Astrocyte (in vitro differentiated cells and primary cell): ENCODE data around the gene DRGX. TPM values are rescaled to one million over a fixed set of nuclear protein-coding genes. Genes with fewer than 3 reads are reported as not detected.

ENCODE experiments used
- DNase-seq: peaks from one replicate; pipeline ENCODE4 v3.0.0-alpha.2; 2010; ENCODE audit warnings: low read depth
- FAIRE-seq: peaks from 2 replicates; lab custom pipeline; 2011; peaks lifted over from hg19 to GRCh38; lab: Jason Lieb, UNC
- H2AFZ ChIP-seq: 2 replicates; pipeline ENCODE4 v1.6.0; 2012; ENCODE audit warnings: low read depth, low read length, inconsistent platforms
- H3K27ac ChIP-seq: 2 replicates; pipeline ENCODE4 v1.5.1; 2011; ENCODE audit warnings: low read depth, low read length, inconsistent platforms
- H3K27me3 ChIP-seq: 2 replicates; pipeline ENCODE4 v1.6.0; 2011; ENCODE audit warnings: low read length, inconsistent platforms; ENCODE audit not compliant: insufficient read depth
- H3K36me3 ChIP-seq: 2 replicates; pipeline ENCODE4 v1.5.1; 2011; ENCODE audit warnings: low read length, inconsistent platforms; ENCODE audit not compliant: insufficient read depth
- H3K4me1 ChIP-seq: 2 replicates; pipeline ENCODE4 v1.5.1; 2011; ENCODE audit warnings: low read length, inconsistent platforms; ENCODE audit not compliant: insufficient read depth
- H3K4me2 ChIP-seq: 2 replicates; pipeline ENCODE4 v1.6.0; 2012; ENCODE audit warnings: low read length, inconsistent platforms
- H3K4me3 ChIP-seq: 2 replicates; pipeline ENCODE4 v1.5.1; 2011; ENCODE audit warnings: low read depth, mild to moderate bottlenecking, low read length, inconsistent platforms; ENCODE audit not compliant: insufficient read depth
- H3K79me2 ChIP-seq: 2 replicates; pipeline ENCODE4 v1.6.0; 2012; ENCODE audit warnings: mild to moderate bottlenecking, low read length, inconsistent platforms; ENCODE audit not compliant: insufficient read depth
- H3K9ac ChIP-seq: 2 replicates; pipeline ENCODE4 v1.6.0; 2012; ENCODE audit warnings: mild to moderate bottlenecking, low read length, inconsistent platforms
- H3K9me3 ChIP-seq: 2 replicates; pipeline ENCODE4 v1.5.1; 2012; ENCODE audit warnings: low read depth, mild to moderate bottlenecking, low read length, inconsistent platforms; ENCODE audit not compliant: insufficient read depth
- H4K20me1 ChIP-seq: 2 replicates; pipeline ENCODE4 v1.6.0; 2012; ENCODE audit warnings: low read length, inconsistent platforms; ENCODE audit not compliant: insufficient read depth
- H3K27ac Mint-ChIP-seq: one replicate; pipeline ENCODE4 v1.8.0; 2021; ENCODE audit warnings: mild to moderate bottlenecking, mixed read lengths; ENCODE audit not compliant: unreplicated experiment
- H3K27me3 Mint-ChIP-seq: one replicate; pipeline ENCODE4 v1.8.0; 2021; ENCODE audit warnings: low read depth, mixed read lengths; ENCODE audit not compliant: unreplicated experiment
- H3K36me3 Mint-ChIP-seq: one replicate; pipeline ENCODE4 v1.8.0; 2021; ENCODE audit warnings: low read depth, mixed read lengths; ENCODE audit not compliant: unreplicated experiment
- H3K4me1 Mint-ChIP-seq: one replicate; pipeline ENCODE4 v1.8.0; 2021; ENCODE audit warnings: low read depth, mixed read lengths; ENCODE audit not compliant: unreplicated experiment
- H3K4me3 Mint-ChIP-seq: one replicate; pipeline ENCODE4 v1.8.0; 2021; ENCODE audit warnings: mild to moderate bottlenecking, moderate library complexity, mixed read lengths; ENCODE audit not compliant: unreplicated experiment
- H3K9me3 Mint-ChIP-seq: one replicate; pipeline ENCODE4 v1.8.0; 2021; ENCODE audit warnings: mild to moderate bottlenecking, mixed read lengths; ENCODE audit not compliant: unreplicated experiment
- EZH2 ChIP-seq: IDR thresholded peaks from 2 replicates; pipeline ENCODE4 v1.6.1; 2012; ENCODE audit warnings: mild to moderate bottlenecking, low read length, inconsistent platforms; ENCODE audit not compliant: insufficient read depth
- total RNA-seq: library from RNA; stranded (reverse); gene quantifications from 2 replicates; pipeline ENCODE4 v1.2.1, GENCODE V29; 2021
- TF ChIP-seq, protein P1 (sequence below): IDR thresholded peaks from 2 replicates; pipeline ENCODE4 v1.5.1; 2011; ENCODE audit warnings: low read depth, mild to moderate bottlenecking, inconsistent platforms, low read length, moderate library complexity; ENCODE audit not compliant: insufficient read depth

Gene DRGX
- total RNA-seq, 1 donor from 2014 or later, result not detected

GRCh38 chr10:49398000-49398861, 2.3 kb upstream of the DRGX start:
- no peak for FAIRE-seq
- Histone ChIP-seq H3K9me3 (no peaks in the 10 kb centered on the region), H3K79me2 (no peaks in the 10 kb centered on the region), H3K4me3 (peak overlapping the region; percentile 44), H3K27me3 (peaks cover 76% of the 10 kb centered on the region), H3K4me2 (peak overlapping the region; percentile 85), H3K9ac (no peak overlapping the region), H4K20me1 (no peaks in the 10 kb centered on the region), H3K36me3 (no peaks in the 10 kb centered on the region), H3K4me1 (peaks cover 5% of the 10 kb centered on the region), H3K27ac (no peak overlapping the region), H2AFZ (no peak overlapping the region)
- Mint-ChIP-seq H3K27me3 (peaks cover 82% of the 10 kb centered on the region), H3K27ac (peak overlapping the region; percentile 69), H3K36me3 (no peaks in the 10 kb centered on the region), H3K4me1 (peaks cover 3% of the 10 kb centered on the region), H3K4me3 (peak overlapping the region; percentile 76), H3K9me3 (no peaks in the 10 kb centered on the region)
- TF ChIP-seq, protein P1, sequence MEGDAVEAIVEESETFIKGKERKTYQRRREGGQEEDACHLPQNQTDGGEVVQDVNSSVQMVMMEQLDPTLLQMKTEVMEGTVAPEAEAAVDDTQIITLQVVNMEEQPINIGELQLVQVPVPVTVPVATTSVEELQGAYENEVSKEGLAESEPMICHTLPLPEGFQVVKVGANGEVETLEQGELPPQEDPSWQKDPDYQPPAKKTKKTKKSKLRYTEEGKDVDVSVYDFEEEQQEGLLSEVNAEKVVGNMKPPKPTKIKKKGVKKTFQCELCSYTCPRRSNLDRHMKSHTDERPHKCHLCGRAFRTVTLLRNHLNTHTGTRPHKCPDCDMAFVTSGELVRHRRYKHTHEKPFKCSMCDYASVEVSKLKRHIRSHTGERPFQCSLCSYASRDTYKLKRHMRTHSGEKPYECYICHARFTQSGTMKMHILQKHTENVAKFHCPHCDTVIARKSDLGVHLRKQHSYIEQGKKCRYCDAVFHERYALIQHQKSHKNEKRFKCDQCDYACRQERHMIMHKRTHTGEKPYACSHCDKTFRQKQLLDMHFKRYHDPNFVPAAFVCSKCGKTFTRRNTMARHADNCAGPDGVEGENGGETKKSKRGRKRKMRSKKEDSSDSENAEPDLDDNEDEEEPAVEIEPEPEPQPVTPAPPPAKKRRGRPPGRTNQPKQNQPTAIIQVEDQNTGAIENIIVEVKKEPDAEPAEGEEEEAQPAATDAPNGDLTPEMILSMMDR, result no peak
- peak; percentile 0 for TF ChIP-seq EZH2
- DNase-seq, result peak; percentile 15

DNA sequence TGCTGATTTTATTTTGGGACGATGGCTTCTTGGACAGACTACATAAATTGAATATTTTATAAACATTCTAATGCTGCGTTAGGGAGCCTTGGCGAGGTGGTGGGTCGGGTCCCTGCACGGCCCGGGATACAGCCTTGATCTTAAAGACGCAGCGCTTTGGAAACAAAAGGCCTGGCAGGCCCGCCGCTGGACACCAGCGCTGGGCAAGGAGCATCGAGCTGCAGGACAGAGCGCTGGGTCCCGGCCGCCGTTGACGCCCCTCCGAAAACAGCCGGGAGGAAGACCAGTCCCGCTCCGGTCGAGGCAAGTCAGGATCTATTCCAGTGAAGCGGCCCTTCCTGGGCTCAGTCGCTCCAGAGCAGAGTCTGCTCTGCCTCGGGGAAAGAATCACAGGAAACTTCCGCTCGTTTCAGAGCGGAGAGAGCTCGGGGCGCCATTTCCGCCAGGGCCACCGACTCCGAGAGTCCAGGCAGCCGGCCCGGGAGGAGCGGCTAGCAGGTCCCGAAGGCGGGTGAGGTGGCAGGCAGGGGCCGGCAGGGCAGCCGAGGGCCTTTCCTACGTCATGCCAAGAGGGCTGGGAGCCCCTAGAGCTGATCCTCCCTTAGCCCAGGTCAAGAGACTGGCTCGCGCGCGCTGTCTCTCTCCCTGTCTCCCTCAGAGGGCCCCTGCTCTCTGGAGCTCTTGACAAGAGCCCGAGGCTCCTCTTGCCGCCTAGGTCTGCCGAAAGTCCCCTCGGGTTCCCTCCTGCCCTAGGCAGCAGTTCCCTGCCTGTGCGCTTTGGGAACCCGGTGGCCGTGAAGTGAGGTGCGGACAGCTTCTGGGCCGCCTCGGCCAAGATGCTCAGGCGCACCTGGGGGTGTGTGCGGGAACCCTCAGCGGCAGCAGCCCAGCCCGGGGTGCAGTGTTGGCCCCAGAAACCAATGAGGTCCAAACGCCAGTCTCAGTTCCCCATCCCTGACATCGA, 1.4 kb upstream of the DRGX start:
- Histone ChIP-seq H2AFZ (no peak overlapping the region), H3K36me3 (no peaks in the 10 kb centered on the region), H3K79me2 (no peaks in the 10 kb centered on the region), H3K4me1 (peaks cover 5% of the 10 kb centered on the region), H3K4me3 (no peak overlapping the region), H3K27me3 (peaks cover 76% of the 10 kb centered on the region), H3K27ac (no peak overlapping the region), H4K20me1 (no peaks in the 10 kb centered on the region), H3K9ac (no peak overlapping the region), H3K4me2 (peak overlapping the region; percentile 85), H3K9me3 (no peaks in the 10 kb centered on the region)
- no peaks in the 10 kb centered on the region for H3K36me3 Mint-ChIP-seq
- no peak overlapping the region for H3K4me3 Mint-ChIP-seq
- DNase-seq (no peak), FAIRE-seq (no peak)
- H3K27ac Mint-ChIP-seq, result no peak overlapping the region
- TF ChIP-seq EZH2, result peak; percentile 90
- TF ChIP-seq, protein P1, result no peak
- H3K27me3 Mint-ChIP-seq, result peaks cover 78% of the 10 kb centered on the region
- peaks cover 3% of the 10 kb centered on the region for H3K4me1 Mint-ChIP-seq
- no peaks in the 10 kb centered on the region for H3K9me3 Mint-ChIP-seq
